Activated T-helper 2 cell treated with anti-CD3 and anti-CD28 coated beads, Interferon-gamma antibody, Interleukin-2, Interleukin-4, amounts not matched to agents 10 μg/mL and 5 μg/mL and 100 μg/mL, durations not matched to agents 14 hours and 24 hours and 36 hours (primary cell): Measurements from ENCODE around the gene CAMSAP1. TPM values are rescaled to one million over a fixed set of nuclear protein-coding genes. Genes with fewer than 3 reads are reported as not detected.

Source experiments
- DNase-seq: peaks from one replicate; pipeline ENCODE4 v3.0.0; 2021; ENCODE audit warnings: low spot score
- H3K27ac Mint-ChIP-seq: one replicate; pipeline ENCODE4 v1.8.0; 2021; ENCODE audit warnings: mixed read lengths
- H3K27me3 Mint-ChIP-seq: one replicate; pipeline ENCODE4 v1.8.0; 2021; ENCODE audit warnings: low read depth, mixed read lengths
- H3K36me3 Mint-ChIP-seq: one replicate; pipeline ENCODE4 v1.8.0; 2021; ENCODE audit warnings: low read depth, mixed read lengths
- H3K4me1 Mint-ChIP-seq: one replicate; pipeline ENCODE4 v1.8.0; 2021; ENCODE audit warnings: low read depth, mixed read lengths
- H3K4me3 Mint-ChIP-seq: one replicate; pipeline ENCODE4 v1.8.0; 2021; ENCODE audit warnings: low read depth, mild to moderate bottlenecking, moderate library complexity, mixed read lengths
- H3K9me3 Mint-ChIP-seq: one replicate; pipeline ENCODE4 v1.8.0; 2021; ENCODE audit warnings: mixed read lengths
- intact Hi-C: fragments of 100-400 bp; cut with micrococcal nuclease; formaldehyde crosslinking; loops from one replicate; pipeline ENCODE4 v1.15.1; 2023
- total RNA-seq: library from RNA; stranded (reverse); gene quantifications from 2 replicates; pipeline ENCODE4 v1.2.3, GENCODE V29; 2022

CAMSAP1 gene
- total RNA-seq, 1 donor from 2014 or later: 44.2 TPM

DNA sequence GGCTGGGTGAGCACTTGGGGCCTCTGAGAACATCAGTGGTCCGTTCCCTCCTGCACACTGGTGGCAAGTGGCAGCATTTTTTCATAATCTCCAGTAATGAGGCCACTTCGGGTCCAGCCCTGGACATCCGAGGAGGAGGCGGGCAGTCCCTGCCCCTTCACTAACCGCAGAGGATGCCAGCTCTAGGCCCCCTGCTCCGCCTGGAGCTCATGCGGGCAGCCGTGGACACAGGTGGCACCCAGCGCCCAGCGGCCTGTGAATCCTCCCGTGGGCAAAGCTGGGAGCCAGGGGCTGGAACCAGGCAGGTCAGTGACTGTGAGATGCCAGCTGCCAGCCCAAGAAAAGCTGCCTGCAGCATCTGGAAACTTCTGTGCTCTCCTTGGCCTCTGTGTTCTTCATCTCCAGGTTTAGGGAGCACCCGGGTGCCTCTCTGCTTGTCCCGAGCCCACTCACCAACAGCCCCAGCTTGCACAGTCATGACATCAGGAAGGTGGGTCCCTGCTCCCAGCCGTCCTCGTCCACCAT, 112.9 kb downstream of the CAMSAP1 start:
- no peaks in the 10 kb centered on the region for H3K9me3 Mint-ChIP-seq
- H3K27ac Mint-ChIP-seq: no peak overlapping the region
- DNase-seq: no peak
- no peaks in the 10 kb centered on the region for H3K36me3 Mint-ChIP-seq
- no peak overlapping the region for H3K4me3 Mint-ChIP-seq
- intact Hi-C loops: no loop called here
- H3K27me3 Mint-ChIP-seq: no peaks in the 10 kb centered on the region
- no peaks in the 10 kb centered on the region for H3K4me1 Mint-ChIP-seq

DNA sequence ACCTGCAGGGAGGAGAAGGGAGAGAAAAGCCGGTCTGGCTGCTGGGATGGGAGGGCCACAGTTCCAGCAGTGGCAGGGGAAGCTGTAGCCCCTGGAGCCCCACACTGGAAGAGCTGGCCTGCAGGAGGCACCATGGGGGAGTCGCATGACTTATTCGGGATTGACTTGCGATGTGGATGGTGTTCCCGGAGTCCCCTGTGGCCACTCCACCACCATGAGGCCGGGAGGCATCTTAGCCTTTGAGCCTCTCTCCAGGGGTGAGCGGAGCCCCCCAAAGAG, 113.3 kb downstream of the CAMSAP1 start:
- H3K4me3 Mint-ChIP-seq: no peak overlapping the region
- no peaks in the 10 kb centered on the region for H3K27me3 Mint-ChIP-seq
- no peak overlapping the region for H3K27ac Mint-ChIP-seq
- H3K36me3 Mint-ChIP-seq: no peaks in the 10 kb centered on the region
- no peak for DNase-seq
- no peaks in the 10 kb centered on the region for H3K4me1 Mint-ChIP-seq
- no peaks in the 10 kb centered on the region for H3K9me3 Mint-ChIP-seq
- intact Hi-C loops: no loop called here

DNA sequence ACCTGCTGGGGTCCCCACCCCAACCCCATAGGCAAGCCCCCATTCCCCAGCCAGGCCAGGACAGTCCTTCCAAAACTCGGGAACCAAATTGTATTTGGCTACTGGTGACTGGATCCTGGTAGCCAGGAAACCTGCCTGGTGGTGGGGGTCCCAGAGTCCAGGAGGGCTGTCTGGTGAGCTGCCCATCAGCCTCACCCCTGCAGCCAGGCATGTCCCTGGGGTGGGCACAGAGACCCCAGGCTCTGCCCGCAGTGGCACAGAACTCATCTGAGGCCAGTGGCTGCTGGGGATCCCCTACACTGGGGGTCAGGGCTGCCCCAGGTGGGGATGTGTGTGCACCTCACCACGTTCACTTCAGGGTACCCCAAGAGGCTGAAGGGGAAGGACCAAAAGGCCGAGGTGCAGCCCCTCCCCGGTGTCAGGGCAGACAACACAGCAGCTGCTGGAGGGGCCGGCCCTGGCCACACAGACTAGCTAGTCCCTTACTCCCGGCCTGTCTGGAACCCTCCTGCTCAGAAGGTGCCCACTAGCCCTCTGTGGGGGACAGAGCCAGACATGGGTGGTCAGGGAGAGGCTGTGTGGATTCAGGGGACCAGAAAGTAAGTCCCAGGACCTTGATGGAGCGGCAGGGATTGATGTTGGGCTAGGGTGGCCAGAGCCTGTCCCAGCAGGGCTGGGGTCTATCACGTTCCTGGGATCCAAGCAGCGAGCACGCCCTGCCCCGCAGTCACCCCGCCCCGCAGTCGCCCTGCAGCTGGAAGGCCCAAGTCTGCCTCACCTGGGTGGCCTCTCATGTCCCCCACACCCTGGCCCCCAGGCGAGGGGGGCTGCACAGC, 113.9 kb downstream of the CAMSAP1 start:
- DNase-seq: no peak
- H3K27ac Mint-ChIP-seq: no peak overlapping the region
- no peaks in the 10 kb centered on the region for H3K4me1 Mint-ChIP-seq
- intact Hi-C loops: no loop called here
- H3K9me3 Mint-ChIP-seq: no peaks in the 10 kb centered on the region
- H3K36me3 Mint-ChIP-seq: no peaks in the 10 kb centered on the region
- H3K27me3 Mint-ChIP-seq: no peaks in the 10 kb centered on the region
- H3K4me3 Mint-ChIP-seq: no peak overlapping the region

DNA sequence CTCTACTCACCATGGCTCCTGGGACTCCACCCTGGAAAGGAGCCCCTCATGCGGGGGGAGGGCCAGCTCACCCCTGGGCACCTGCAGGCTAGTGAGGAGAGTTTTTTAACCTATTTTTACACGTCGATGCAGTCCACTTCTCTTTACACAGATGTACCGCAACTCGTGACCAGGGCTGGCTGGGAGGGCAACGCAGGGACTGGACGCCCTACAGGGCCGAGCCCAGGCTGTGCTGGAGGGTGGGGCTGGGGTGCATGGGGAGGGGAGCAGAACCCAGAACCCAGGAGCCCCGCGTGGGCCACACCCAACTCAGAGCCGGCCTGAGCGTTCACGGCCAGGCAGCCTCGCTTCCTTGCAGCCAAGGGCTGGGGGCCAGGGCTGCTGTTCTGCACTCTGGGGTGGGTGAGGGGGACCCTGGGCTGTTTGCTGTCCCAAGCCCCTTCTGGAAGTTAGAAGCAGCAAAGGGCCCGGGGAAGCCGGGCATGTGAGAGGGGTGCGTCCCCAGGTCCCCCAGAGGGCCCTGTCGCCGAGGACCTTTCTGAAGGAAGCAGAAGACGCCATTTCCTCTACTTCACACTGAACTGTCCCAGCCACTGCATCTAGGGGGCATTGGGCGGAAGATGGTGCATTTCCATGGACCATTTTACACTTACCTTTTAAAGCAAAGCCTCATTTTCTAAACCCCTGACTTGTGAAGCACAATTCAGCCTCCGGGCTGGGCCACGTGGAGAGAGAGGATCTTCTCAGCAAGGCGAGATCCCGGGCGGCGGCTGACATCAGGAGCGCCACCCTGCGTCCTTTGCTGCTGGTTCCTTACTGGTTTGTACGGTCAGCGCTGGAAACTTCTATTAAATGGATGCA, 114.8 kb downstream of the CAMSAP1 start:
- no peaks in the 10 kb centered on the region for H3K4me1 Mint-ChIP-seq
- no peaks in the 10 kb centered on the region for H3K36me3 Mint-ChIP-seq
- H3K9me3 Mint-ChIP-seq: no peaks in the 10 kb centered on the region
- no peaks in the 10 kb centered on the region for H3K27me3 Mint-ChIP-seq
- H3K27ac Mint-ChIP-seq: no peak overlapping the region
- H3K4me3 Mint-ChIP-seq: no peak overlapping the region
- intact Hi-C loops: no loop called here
- DNase-seq: no peak

DNA sequence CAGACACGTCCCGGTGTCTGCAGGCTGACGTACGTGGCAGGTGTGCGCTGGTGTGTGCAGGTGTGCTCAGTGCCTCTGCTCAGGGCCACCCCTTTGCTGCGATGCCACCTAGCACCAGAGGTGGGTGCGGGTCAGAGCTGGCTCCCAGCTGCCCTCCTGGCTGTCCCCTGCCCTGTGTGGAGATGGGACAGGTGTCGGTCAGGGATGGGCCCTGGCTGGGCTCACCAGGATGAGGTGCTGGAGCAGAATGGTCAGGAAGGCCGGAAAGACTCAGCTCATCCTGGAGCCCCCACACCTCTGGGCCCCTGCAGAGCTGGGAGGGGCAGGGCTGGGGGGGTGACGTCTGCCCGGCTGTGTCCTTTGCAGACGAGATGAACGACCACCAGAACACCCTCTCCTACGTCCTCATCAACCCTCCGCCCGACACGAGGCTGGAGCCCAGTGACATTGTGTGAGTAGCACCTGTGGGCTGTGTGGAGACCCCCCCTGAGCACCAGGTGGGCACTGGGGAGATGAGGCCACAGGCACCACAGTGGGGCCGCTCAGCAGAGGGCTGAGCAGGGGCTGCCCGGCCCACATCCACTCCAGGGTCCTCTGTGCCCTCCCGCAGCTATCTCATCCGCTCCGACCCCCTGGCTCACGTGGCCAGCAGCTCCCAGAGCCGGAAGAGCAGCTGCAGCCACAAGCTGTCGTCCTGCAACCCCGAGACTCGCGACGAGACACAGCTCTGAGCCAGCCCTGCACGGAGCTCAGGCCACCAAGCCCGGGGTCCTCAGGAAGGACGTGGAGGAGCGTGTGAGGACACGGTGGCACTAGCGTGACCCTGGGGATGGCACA, 115.7 kb downstream of the CAMSAP1 start:
- intact Hi-C loops: no loop called here
- no peak overlapping the region for H3K4me3 Mint-ChIP-seq
- no peaks in the 10 kb centered on the region for H3K4me1 Mint-ChIP-seq
- H3K27me3 Mint-ChIP-seq: no peaks in the 10 kb centered on the region
- H3K36me3 Mint-ChIP-seq: no peaks in the 10 kb centered on the region
- no peak for DNase-seq
- H3K9me3 Mint-ChIP-seq: no peaks in the 10 kb centered on the region
- no peak overlapping the region for H3K27ac Mint-ChIP-seq

DNA sequence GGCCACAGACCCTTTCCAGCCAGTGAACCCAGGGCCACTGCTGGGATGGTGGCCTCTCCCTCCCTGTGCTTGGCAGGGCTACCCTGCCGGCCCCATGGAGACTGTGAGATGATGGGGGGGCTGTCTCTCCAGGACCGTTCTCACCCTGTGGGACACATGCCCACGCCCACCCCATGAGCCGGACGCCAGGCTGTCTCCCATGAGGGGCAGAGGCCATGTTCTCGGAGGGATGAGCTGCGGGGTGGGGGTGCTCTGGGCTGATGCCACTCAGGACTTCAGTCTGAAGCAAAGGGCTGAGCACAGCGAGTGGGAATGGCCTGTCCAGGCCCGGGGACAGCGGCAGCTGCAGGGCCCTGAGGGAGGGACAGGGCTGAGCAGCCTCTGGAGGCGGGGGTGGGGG, 116.5 kb downstream of the CAMSAP1 start:
- no peak overlapping the region for H3K4me3 Mint-ChIP-seq
- intact Hi-C loops: no loop called here

DNA sequence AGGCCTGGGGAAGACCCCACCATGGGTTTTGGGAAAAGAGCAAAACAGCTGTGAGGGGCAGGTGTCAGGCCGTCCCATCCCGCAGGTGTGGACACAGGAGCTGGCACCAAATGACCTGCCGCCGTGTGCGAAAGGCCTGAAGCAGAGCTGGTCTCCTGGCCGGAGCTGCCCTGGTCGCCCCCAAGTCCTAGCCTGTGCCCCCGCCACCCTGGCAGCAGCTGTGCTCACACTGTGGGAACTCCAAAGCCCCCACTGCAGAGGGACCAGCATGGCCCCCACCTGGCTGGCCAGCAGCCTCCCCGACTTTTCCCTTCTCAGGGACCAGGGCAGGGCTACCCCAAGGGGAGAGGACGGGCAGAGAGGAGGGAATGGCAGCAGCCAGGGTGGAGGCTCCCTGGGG, 117.0 kb downstream of the CAMSAP1 start:
- H3K36me3 Mint-ChIP-seq: no peaks in the 10 kb centered on the region
- DNase-seq: no peak
- H3K27me3 Mint-ChIP-seq: no peaks in the 10 kb centered on the region
- H3K9me3 Mint-ChIP-seq: no peaks in the 10 kb centered on the region
- intact Hi-C loops: no loop called here
- no peak overlapping the region for H3K27ac Mint-ChIP-seq
- H3K4me3 Mint-ChIP-seq: no peak overlapping the region
- H3K4me1 Mint-ChIP-seq: no peaks in the 10 kb centered on the region

More for the DNA sequence above, 116.5 kb downstream of the CAMSAP1 start:
- no peaks in the 10 kb centered on the region for H3K27me3 Mint-ChIP-seq
- no peaks in the 10 kb centered on the region for H3K9me3 Mint-ChIP-seq
- H3K36me3 Mint-ChIP-seq: no peaks in the 10 kb centered on the region
- DNase-seq: no peak
- H3K4me1 Mint-ChIP-seq: no peaks in the 10 kb centered on the region
- no peak overlapping the region for H3K27ac Mint-ChIP-seq

DNA sequence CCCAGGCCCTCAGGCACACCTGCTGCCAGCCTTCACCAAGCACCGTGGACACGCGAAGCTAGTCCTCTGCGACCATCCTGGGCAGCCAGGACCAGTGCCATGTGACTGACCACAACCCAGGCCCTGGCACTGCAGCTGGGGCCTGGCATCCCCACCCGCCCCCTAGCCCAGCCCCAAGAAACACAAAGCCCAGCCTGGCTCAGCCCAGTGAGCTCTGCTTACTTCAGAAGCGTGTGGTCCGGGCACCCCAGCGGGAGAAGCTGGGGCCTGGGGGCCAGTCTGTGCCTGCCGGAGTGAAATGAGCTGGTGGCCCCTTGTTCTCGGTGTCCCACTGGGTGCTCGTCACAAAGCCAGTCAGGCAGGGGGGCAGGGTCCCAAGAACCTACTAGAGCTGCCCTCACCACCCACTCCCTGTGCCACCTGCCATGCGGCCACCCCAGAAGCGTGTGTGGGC, 117.5 kb downstream of the CAMSAP1 start:
- DNase-seq: no peak
- Mint-ChIP-seq H3K36me3 (no peaks in the 10 kb centered on the region), H3K9me3 (no peaks in the 10 kb centered on the region), H3K4me1 (no peaks in the 10 kb centered on the region), H3K4me3 (no peak overlapping the region), H3K27ac (no peak overlapping the region), H3K27me3 (no peaks in the 10 kb centered on the region)
- intact Hi-C loops: no loop called here

DNA sequence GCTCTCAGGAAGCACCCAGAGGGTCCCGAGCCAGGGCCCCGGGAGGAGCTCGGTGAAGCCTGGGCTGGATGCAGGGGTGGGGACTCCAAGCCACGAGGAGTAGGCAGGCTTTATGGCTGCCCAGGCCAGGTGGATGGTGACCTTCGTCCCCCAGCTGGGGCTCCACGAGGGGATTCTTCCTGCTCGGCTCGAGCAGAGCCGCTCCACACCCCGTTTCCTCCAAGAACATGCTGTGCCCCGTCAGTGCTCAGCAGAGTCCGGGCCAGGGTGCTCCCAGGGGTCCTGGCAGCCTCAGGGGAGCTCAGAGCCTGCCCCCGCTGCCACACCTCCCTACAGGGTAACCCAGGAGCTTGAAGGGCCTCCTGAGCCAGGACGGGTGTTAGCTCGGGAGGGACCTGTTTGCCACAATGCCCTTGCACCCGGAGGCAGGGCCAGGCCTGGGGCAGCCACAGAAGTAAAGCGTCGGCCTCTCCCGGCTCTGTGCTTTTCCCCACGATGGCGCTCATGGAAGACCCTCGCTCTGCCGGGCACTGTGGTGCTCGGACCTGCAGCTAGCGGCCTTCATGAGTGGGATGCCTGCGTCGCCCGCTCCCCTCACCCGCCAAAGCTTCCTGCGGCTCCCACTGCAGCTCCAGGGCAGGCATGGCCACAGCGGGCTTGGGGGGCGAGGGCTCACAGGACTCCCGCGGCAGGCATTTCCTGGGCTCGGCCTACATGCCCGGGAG, 118.6 kb downstream of the CAMSAP1 start:
- H3K27ac Mint-ChIP-seq: no peak overlapping the region
- no peak for DNase-seq
- no peaks in the 10 kb centered on the region for H3K4me1 Mint-ChIP-seq
- H3K27me3 Mint-ChIP-seq: no peaks in the 10 kb centered on the region
- intact Hi-C loops: no loop called here
- no peak overlapping the region for H3K4me3 Mint-ChIP-seq
- no peaks in the 10 kb centered on the region for H3K36me3 Mint-ChIP-seq
- no peaks in the 10 kb centered on the region for H3K9me3 Mint-ChIP-seq

DNA sequence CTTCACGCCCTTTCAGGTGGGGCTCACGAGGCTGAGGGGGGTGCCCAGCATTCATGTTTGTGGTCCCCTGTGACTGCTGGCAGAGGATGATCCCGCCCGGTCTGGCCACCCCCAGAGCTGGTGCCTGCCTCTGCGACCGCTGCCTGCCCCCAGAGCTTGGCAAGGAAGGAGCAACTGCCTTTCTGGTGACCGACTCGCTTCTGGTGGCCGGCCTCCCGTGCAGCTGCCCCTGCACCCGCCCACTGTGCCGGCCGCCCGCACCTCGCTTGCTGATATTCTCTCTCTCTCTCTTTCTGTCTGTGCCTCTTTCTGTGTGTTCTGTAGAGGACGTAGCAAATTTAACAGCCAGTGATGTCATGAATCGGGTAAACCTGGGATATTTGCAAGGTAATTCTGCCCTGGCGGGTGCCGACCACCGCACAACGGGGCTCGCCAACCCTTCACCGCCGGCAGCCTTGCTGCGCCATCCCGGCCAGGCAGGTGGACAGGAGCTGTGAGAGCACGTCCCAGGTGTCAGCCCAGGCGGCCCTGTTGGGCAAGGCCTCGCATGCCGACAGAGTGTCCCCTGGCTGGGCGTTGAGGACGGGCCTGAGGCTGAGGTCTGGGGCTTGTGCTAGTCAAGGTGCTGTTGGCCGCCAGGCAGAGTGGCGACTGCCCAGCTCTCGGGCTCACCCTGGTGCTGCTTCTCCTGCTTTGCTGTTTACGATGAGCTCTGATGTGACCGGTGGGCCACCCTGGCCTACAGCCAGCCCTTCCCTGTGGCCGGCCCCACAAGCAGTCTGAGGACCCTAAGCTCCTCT, 119.4 kb downstream of the CAMSAP1 start:
- no peaks in the 10 kb centered on the region for H3K27me3 Mint-ChIP-seq
- no peaks in the 10 kb centered on the region for H3K4me1 Mint-ChIP-seq
- intact Hi-C loops: no loop called here
- no peak overlapping the region for H3K27ac Mint-ChIP-seq
- no peaks in the 10 kb centered on the region for H3K36me3 Mint-ChIP-seq
- H3K9me3 Mint-ChIP-seq: no peaks in the 10 kb centered on the region
- no peak overlapping the region for H3K4me3 Mint-ChIP-seq
- no peak for DNase-seq

DNA sequence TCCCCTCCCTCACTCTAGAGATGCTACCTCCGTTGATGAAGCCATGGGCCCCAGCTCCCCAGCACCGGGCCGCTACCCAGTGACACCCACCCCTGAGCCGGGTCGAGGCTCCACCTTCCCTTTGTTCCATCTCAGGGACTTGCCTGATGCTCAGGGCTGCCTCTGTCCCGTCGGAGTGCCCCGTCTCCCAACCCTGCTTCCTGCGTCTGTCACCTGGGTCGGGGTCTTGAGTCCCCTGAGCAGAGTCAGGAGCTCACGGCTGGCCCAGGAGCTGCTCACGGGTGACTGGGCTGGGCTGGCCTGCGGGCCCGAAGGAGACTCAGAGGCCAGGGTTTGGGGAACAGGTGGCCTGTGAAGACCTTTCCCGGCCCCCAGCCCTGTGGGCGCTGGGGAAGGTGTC, 120.0 kb downstream of the CAMSAP1 start:
- intact Hi-C loops: no loop called here
- no peaks in the 10 kb centered on the region for H3K4me1 Mint-ChIP-seq
- H3K27ac Mint-ChIP-seq: no peak overlapping the region
- H3K9me3 Mint-ChIP-seq: no peaks in the 10 kb centered on the region
- no peaks in the 10 kb centered on the region for H3K36me3 Mint-ChIP-seq
- no peak overlapping the region for H3K4me3 Mint-ChIP-seq
- DNase-seq: no peak
- H3K27me3 Mint-ChIP-seq: no peaks in the 10 kb centered on the region
